GM19468 (cell line): ENCODE results near the gene DOC2B.
"Not testable (repeated sequence)": the region's sequence is repeated elsewhere in the genome, so short reads cannot be mapped to it uniquely, and the experiment has no call there.

ENCODE experiments used
- ATAC-seq: cut with Tn5 transposase; IDR thresholded peaks from one replicate; pipeline ENCODE4 v1.9.1; 2021; ENCODE audit warnings: mild to moderate bottlenecking, moderate library complexity, moderate number of reproducible peaks; ENCODE audit not compliant: unreplicated experiment; ENCODE audit errors: extremely low read depth

Gene DOC2B

GRCh38 chr17:149231-149630 is 32.2 kb downstream of the DOC2B start:
- no peak for ATAC-seq

GRCh38 chr17:148757-149156 is 32.7 kb downstream of the DOC2B start:
- no peak for ATAC-seq

GRCh38 chr17:147796-148740 is 33.4 kb downstream of the DOC2B start:
- no peak for ATAC-seq

- no peak for ATAC-seq
Measured at GRCh38 chr17:146983-147761, 34.3 kb downstream of the DOC2B start.

GRCh38 chr17:146546-146945 is 34.9 kb downstream of the DOC2B start:
- no peak for ATAC-seq

GRCh38 chr17:145671-146541 is 35.5 kb downstream of the DOC2B start:
- no peak for ATAC-seq

GRCh38 chr17:144936-145670 is 36.3 kb downstream of the DOC2B start:
- ATAC-seq = no peak

GRCh38 chr17:143785-144281 is 37.6 kb downstream of the DOC2B start:
- no peak for ATAC-seq

- ATAC-seq = no peak
Measured at GRCh38 chr17:142876-143784, 38.3 kb downstream of the DOC2B start.

- ATAC-seq = no peak
Measured at GRCh38 chr17:142102-142661, 39.3 kb downstream of the DOC2B start.

- not testable (repeated sequence) for ATAC-seq
Measured at GRCh38 chr17:139401-140205, 41.8 kb downstream of the DOC2B start.

GRCh38 chr17:137166-137807 is 44.2 kb downstream of the DOC2B start, which contains the start of gene SCGB1C2:
Gene SCGB1C2, plus strand, starts transcription at chr17:137569. Its CDS starts 22 bp downstream, at chr17:137591.
- ATAC-seq = not testable (repeated sequence)

- ATAC-seq = not testable (repeated sequence)
Measured at GRCh38 chr17:136531-136930, 44.9 kb downstream of the DOC2B start.

GRCh38 chr17:135895-136294 is 45.6 kb downstream of the DOC2B start:
- not testable (repeated sequence) for ATAC-seq

GRCh38 chr17:135022-135421 is 46.4 kb downstream of the DOC2B start:
- not testable (repeated sequence) for ATAC-seq

- ATAC-seq = not testable (repeated sequence)
Measured at GRCh38 chr17:134332-134785, 47.1 kb downstream of the DOC2B start.
